HG02571 (cell line): ENCODE measurements around the gene KLRC3.
"Not testable (repeated sequence)": the region's sequence is repeated elsewhere in the genome, so short reads cannot be mapped to it uniquely, and the experiment has no call there.

ENCODE experiments used
- ATAC-seq: cut with Tn5 transposase; IDR thresholded peaks from one replicate; pipeline ENCODE4 v1.9.1; 2021; ENCODE audit warnings: mild to moderate bottlenecking, moderate library complexity; ENCODE audit not compliant: unreplicated experiment

The KLRC3 gene

DNA sequence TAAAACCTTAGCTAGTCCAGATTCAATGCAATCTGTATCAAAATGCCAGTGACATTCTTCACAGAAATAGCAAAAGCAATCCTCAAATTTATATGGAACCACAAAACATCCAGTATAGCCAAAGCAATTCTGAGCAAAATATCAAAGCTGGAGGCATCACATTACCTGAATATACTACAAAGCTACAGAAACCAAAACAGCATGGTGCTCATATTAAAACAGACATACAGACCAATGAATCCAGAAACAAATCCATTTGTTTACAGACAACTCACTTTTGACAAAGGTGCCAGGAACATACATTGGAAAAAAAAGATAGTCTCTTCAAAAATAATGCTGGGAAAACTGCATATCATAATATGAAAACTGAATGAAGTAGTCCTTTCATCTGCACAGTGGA lies 15.6 kb downstream of the KLRC3 start:
- no peak for ATAC-seq

DNA sequence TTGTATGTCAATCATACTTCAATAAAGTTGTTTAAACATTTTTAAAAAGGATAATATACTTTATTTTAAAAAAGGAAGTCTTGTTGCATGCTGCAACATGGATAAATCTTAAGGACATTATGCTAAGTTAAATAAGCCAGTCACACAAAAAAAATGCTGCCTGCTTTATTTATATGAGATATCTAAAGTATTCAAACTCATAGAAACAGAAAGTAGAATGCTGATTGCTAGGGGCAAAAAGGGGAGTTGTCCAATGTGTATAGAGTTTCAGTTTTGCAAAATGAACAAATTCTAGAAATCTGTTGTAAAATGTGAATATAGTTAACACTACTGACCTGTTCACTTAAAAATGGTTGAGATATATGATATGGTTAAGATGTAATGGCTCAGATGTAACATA lies 19.6 kb downstream of the KLRC3 start:
- no peak for ATAC-seq

DNA sequence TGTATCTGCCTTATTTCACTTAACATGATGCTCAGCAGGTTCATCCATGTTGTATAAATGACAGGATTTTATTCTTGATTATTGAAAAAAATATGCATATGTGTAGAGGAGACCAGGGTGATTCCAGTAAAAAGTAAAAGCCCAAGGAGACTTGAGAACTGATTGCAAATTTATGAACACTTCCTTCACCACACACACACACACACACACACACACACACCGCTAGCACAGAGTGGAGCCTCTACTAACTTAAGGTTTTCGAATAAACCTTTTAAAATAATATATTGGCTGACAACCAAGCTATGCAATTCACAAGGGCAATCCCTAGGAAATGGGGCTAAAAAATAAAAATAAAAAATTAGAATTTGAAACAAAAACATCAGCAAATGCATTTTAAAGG lies 22.2 kb downstream of the KLRC3 start:
- no peak for ATAC-seq

DNA sequence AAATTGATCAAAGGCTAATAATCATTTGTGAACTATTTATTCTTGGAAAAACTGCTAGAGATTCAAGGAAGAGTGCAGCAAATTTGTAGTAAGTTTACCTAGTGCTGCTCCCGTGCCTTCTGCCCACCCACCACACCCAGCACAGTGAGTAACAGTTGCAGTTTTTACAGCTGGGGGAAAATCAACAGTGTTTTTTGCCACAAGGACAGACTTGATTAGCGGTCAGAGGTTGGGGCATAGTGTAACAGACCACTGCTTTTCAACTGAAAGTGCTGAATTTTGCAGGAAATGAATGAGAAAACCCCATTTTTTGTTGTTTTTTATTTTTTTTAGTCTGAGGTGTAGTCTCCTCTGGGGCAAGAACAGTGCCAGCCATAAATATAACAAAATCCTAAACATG lies 23.1 kb downstream of the KLRC3 start:
- no peak for ATAC-seq

DNA sequence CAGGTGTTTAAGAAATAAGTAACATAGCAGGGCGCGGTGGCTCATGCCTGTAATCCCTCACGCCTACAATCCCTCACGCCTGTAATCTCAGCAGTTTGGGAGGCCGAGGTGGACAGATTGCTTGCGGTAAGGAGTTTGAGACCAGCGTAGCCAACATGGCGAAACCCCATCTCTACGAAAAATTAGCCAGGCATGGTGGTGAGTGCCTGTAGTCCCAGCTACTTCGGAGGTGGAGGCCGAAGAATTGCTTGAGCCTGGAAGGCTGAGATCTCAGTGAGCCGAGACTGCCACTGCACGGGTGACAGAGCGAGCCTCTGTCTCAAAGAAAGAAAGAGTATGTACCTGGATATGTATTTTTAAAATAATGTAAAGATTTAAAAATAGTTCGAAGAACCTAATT lies 24.2 kb downstream of the KLRC3 start:
- not testable (repeated sequence) for ATAC-seq

DNA sequence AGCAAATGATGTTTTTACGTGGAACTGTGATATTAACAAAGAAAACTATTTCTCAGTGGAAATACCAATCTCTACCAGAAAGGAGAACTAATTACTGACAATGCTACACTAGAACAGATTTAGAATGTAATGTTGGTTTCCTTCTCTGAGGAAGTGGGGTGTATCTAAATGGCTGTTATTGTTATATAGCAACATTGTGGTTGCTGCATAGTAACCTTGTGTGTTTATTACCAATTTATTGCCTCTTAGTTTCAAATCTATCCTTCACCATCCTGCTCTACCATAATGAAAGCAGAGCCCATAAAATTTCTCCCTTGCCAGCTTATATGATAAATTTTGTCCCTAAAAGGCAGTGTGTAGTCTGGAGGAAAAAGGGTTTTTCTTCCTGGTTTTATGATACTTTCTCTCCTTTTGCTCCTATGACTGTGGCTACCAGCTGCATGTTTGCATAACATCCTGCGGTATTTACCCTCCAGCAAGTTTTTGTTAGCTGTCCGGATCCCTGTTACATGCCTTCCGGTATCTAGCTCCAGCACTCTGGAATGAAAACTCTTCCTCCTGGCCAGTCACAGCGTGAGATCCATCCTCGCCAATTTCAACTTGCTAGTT lies 24.9 kb downstream of the KLRC3 start:
- ATAC-seq, result peak; percentile 70

DNA sequence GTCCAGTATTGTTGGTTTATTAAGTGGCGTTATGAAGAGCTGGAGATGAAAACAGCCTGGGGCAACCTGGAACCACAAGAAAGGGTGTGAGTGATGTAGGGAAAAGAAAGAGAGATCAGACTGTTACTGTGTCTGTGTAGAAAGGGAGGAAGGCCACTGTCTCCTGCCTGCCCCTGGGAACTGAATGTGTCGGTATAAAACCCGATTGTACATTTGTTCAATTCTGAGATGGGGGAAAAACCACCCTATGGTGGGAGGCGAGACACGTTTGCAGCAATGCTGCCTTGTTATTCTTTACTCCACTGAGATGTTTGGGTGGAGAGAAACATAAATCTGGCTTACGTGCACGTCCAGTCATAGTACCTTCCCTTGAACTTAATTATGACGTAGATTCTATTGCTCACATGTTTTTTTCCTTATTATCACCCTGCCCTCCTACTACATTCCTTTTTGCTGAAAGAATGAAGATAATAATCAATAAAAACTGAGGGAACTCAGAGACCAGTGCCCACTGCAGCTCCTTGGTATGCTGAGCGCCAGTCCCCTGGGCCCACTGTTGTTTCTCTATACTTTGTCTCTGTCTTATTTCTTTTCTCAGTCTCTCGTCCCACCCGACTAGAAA lies 25.8 kb downstream of the KLRC3 start:
- ATAC-seq, result not testable (repeated sequence)

DNA sequence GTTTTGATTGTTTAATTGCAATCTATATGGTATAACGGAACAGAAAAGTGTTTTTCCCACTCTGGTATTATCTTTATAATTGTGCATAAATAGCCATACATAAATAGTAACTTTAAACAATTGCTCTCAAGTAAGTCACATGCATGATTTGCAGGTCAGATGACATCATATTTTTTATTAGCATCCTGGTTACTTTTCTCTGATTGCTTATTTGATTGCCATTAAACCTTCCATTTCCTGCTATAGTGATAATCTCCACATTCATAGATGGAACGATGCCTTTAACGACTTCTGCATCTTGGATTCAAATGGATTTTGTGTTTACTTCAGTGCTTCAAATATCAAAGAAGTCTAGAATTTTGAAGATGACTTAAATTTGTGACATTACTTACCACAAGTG lies 27.1 kb downstream of the KLRC3 start:
- no peak for ATAC-seq

DNA sequence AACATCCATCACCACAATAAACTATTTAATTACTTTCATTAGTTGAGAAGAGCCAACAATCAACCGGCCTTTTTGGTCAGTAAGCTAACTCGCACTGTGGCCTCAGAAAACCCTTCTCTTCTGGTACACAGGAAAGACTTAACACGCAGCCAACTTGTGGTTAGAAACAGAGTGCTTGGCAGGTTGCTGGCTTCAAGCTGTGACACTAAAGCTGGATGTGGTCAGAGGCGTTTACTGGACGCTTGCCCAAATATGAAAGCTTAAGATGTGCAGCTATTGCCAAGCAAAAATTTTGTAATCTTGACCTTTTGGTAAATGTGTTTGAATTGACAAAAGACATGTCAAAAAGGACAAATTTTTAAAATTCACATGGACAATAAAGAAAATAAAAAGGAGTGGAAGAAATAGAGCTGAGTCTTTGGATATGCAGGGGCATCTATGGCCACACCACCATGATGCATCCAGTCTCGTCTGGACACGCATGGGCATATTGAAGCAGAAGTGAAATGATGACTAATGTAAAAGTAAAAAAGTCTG lies 27.9 kb downstream of the KLRC3 start:
- ATAC-seq, result peak; percentile 63

DNA sequence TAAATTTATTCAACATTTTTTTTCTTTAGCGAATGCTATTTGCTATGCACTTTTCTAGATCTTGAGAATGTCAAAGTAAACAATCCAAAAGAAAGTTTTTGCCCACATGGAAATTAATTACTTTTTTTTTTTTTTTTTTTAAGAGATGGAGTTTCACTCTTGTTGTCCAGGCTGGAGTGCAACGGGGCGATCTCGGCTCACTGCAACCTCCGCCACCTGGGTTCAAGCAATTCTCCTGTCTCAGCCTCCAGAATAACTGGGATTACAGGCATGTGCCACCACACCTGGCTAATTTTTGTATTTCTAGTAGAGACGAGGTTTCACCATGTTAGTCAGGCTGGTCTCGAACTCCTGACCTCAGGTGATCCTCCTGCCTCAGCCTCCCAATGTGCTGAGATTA lies 29.4 kb downstream of the KLRC3 start:
- not testable (repeated sequence) for ATAC-seq

DNA sequence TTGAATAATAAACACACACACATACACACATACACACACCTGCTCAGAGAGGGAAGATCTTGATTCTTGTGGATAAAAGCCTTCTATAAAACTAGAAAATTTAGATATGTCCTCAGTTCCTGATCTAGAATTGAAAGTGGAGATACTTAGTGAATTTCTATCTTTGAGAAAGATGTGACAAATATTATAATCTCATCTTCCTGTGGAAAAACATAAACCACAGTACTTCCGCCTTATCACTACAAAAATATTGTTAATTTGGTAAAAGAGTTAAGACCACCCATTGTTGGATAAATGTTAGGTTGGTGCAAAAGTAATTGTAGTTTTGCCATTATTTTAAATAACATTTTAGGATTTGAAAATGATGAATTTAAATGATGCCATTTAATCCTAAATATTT lies 30.5 kb downstream of the KLRC3 start, which contains the start of gene KLRK1:
TSS of gene KLRK1 (minus strand) at position 138 of the 400 bp plus-strand sequence. CDS start 1,231 bp downstream, outside the sequence.
- ATAC-seq, result no peak

DNA sequence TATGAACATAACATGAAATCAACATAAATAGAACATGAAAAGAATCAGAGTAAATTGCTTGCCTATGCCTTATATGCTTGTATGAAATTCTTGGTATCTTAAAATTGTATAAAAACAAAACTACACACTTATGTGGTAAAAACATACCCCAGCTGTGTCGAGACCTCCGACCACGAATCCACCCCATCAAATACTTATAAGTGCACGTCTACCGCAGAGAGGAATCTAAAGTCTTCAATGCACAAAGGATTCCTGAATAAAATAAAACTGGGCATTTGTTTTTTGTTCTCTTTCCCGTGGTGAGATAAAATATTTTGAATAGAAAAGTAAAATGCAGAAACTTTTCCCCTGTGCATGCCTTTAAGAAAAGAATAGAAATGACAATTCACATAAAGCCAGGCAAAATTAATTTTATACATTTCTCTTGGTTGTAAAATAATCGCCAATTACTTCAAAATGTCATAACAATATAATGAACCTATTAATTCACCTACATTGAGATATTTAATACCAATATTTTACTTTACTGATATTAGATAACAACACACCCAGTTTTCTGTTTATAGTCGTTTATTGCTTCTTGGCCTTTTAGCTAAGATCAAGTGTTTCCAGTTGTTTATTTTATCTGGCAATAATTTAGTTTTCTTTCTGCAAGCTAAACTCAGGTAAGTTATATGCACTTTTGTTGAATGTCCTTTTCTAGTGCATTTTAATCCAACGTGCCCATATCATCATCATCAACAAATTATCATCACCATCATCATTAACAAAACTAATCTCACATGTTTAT lies 31.6 kb downstream of the KLRC3 start:
- ATAC-seq, result no peak

DNA sequence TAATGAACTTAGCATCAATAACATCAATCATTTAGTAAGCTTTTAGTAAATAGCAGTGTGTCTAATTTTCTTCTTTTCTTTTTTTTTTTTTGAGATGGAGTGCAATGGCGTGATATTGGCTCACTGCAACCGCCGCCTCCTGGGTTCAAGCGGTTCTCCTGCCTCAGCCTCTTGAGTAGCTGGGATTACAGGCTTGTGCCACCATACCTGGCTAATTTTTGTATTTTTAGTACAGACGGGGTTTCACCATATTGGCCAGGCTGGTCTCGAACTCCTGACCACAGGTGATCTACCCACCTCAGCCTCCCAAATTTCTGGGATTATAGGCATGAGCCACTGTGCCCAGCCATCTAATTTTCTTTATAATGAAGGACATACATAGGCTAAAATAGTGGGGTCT lies 32.9 kb downstream of the KLRC3 start:
- not testable (repeated sequence) for ATAC-seq

DNA sequence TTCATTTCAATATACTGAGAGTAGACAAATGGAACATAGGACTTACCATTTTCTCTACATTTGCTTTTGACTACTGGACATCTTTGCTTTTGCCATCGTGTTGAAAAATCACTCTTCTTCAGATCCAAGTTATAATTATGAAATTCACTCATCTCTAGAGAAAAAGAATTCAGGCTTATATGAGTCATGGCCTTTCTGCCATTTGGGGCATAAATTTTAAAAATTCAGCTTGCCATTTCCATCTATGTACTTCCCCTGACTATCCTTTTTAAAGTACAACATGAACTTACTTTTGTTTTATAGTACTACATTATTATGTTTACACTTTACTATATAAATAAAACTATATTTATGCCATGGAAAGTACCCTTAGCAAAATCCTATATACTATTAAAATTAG lies 33.5 kb downstream of the KLRC3 start:
- ATAC-seq, result no peak

DNA sequence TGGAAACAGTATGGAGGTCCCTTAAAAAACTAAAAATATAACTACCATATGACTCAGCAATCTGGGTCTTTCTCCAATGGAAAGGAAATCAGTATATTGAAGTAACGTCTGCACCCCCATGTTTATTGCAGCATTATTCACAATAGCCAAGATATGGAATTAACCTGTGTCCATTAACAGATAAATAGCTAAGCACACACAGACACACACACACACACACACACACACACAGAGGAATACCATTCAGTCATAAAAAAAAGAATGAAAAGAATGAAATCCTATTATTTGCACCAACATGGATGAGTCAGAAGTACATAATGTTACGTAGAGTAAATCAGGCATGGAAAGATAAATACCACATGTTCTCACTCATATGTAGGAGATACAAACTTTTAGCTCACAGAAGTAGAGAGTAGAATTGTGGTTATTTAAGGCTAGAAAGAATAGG lies 35.2 kb downstream of the KLRC3 start:
- no peak for ATAC-seq

DNA sequence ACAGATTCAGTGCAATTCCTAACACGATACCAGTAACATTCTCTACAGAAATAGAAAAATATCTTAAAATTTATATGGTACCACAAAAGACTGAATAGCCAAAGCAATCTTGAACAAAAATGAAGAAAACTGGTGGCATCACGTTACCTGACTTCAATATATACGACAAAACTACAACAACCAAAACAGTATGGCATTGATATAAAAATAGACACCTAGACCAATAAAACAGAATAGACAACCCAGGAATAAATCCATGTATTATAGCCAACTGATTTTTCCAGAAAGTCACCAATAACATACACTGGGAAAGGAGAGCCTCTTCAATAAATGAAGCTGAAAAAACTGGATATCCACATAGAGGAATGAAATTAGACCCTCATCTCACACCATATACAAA lies 36.2 kb downstream of the KLRC3 start:
- ATAC-seq, result no peak

DNA sequence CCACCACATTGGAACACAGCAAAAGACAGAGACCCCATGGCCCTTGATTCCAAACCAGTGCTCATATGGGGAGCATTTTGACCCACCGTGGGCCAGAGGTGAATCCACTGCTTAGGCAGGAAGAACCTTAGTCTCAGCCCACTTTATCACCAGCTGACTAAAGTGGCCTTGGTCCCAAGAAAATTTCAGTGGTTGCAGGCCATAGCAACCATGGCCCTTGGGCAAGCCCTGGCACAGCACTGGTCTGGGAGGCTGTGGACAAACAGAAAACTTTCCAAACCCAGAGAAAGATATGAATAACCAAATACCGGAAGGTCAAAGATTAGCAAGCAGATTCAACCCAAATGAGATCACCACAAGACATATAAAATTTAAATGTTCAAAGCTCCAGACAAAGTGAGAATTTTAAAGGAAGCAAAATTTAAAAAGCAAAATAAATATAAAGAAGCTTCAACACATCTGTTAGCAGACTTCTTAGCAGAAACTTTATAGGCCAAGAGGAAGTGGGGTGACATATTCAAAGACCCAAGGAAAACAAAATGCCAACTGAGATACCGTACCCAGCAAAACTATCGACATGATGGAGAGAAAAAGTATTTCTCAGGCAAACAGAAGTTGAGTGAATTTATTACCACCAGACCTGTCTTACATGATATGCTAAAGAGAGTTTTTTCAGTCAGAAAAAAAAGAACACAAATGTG lies 38.3 kb downstream of the KLRC3 start:
- ATAC-seq, result no peak

DNA sequence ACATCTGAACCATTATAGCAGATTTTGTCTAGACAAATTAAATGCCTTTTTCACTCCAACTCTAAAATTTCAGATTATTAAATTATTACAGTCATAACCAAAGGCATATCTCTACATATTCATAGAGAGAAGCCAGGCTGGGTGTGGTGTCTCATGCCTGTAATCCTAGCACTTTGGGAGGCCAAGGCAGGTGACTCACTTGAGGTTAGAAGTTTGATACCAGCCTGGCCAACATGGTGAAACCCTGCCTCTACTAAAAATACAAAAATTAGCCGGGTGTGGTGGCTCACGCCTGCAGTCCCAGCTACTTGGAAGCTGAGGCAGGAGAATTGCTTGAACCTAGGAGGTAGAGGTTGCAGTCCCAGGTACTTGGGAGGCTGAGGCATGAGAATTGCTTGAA lies 41.7 kb downstream of the KLRC3 start:
- not testable (repeated sequence) for ATAC-seq

DNA sequence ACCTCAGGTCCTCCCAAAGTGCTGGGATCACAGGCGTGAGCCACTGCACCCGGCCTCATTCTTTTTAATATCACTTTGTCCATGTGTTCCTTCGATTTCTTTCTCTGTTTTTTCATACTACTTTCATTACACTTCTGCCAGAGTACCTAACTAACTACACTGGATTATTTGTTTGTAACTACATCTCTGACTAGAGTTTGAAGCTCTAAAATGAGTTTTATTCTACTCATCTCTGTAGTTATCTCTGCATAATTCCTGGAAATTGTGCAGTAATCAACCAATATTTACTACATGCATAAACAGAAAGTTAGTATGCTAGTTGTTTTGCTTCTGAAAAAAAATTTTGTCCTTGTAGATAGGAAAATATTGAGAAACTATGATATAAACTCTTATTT lies 45.8 kb downstream of the KLRC3 start:
- ATAC-seq, result no peak

DNA sequence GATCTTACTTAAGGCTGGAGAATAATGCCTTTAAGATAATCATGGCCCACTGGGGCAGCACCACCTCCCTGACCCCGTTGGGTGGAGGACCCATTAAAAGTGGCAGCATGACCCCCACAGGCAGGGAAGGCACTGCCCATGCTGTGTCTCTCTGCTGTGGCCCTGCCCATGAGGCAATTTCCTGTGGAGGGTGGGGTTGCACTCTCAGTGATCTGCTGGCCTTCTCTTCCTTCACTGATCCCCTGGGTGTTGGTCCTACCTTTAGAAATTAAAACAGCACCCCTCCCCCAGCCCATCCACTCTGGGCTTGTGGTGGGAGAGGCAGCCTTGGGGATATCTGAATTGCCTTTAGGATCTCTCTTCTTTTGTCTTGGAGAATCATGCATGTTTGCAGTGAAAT lies 47.8 kb downstream of the KLRC3 start:
- ATAC-seq, result no peak

DNA sequence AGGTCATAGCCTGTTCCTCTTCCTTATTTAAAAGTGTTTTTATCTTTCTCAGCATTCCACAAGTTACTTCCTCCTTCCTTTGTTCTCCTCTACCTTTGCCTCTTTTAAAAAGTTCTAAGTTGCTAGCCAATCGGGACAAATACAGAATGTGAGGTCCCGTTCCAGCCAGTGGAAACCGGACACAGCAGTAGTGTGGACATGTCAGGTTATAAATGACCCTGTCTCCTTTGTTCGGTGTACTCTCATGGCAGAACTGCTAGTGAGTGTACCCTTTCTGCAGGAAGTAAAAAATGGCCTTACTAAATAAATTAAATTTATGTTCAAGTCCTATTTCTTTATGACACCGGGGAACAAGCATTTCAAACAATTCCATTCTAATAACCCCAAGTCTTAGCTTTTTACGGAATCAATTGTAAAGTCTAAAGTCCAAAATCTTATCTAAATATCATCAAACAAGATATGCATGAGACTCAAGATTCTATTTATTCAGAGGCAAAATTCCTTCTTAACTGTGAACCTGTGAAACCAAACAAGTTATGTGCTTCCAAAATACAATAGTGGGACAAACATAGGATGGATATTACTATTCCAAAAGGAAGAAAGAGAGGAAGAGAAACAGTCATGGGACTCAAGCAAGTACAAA lies 48.4 kb downstream of the KLRC3 start:
- ATAC-seq, result not testable (repeated sequence)
